Fibroblast of skin of left quadriceps (primary cell): Measurements from ENCODE around the gene COL18A1.

Source experiments
- DNase-seq, 2 experiments: peaks; one replicate each; pipeline ENCODE4 v3.0.0-alpha.2; 2013; ENCODE audit warnings: low read depth in 2 of 2

Gene COL18A1

DNA sequence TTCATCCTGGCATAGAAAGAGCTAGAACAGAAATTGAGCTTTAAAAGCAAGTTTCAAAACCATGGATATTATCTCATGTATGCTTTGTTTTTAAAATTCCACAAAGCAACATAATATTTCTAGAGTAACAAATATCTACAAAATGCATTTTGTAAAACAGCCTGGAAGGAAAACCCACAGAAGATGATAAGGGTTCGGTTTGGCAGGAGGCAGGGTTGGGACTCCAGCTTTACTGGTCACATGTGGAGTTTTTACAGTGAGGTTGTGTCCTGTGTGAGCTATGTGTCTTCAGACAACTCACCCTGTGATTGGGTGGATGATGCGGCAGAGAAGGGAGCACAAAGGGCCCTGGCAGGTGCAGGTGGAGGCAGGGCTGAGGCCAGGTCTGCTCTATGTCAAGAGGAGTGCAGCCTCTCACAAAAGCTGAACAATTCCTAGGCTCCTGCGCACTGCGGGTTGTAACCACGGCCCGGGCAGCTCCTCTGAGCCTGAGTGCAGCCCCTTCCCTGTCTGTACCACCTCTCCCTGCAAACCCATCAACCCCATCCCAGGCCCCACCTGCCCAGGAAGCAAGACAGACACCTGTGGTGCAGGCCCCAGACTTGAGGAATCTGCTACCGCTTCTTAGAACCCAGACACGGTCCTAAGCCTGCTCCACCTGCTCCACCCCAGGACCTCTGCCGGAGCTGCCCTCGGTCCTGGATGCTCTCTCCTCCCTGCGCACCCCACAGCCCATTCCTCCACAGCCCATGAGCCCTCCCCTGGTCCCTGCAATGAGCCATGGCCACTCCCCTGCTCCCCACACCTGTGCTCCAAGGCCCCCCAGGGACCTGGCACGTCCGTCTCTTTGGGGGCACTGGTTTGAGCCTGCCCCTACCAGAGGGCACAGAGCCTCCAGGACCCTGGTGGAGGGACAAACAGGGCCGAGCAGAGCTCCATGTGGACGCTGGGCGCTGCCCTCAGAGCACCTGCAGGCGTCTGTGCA lies 2.8 kb upstream of the COL18A1 start:
- DNase-seq: no peak

DNA sequence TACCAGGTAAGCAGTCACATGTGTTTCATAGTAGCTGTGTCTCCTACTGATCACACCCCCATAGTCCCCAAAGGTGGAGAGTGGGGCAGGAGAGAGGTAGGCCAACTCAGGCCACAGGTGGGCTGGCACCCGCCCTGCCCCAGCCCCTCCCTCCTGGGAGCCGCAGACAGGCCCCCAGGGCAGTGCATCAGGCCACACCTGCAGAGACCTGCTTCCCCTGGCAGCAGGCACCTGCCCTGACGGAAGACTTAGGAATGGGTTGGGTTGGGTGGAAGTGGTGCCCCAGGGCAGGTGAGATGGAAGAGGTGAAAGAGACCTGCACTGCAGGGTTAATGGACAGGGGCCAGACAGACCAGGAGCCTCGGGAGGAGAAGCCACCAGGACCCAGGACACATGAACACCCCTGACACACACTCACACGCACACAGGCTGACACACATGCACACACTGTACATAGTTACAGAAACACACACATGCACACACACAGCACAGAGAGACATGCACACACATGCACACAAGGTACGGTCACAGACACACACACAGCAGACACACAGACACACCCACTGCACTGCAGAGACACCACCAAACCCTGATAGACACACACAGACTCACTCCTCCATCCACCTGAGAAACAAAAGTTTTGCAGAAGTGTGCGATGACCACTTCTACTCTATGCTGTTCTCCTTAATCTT lies 1.7 kb upstream of the COL18A1 start:
- no peak for DNase-seq

- DNase-seq: no peak
Observed at GRCh38 chr21:45403825-45404729, 888 bp upstream of the COL18A1 start.

- no peak for DNase-seq
Observed at GRCh38 chr21:45405271-45405818, 380 bp downstream of the COL18A1 start.

- no peak for DNase-seq
Observed at GRCh38 chr21:45405819-45406762, 1.1 kb downstream of the COL18A1 start.

DNA sequence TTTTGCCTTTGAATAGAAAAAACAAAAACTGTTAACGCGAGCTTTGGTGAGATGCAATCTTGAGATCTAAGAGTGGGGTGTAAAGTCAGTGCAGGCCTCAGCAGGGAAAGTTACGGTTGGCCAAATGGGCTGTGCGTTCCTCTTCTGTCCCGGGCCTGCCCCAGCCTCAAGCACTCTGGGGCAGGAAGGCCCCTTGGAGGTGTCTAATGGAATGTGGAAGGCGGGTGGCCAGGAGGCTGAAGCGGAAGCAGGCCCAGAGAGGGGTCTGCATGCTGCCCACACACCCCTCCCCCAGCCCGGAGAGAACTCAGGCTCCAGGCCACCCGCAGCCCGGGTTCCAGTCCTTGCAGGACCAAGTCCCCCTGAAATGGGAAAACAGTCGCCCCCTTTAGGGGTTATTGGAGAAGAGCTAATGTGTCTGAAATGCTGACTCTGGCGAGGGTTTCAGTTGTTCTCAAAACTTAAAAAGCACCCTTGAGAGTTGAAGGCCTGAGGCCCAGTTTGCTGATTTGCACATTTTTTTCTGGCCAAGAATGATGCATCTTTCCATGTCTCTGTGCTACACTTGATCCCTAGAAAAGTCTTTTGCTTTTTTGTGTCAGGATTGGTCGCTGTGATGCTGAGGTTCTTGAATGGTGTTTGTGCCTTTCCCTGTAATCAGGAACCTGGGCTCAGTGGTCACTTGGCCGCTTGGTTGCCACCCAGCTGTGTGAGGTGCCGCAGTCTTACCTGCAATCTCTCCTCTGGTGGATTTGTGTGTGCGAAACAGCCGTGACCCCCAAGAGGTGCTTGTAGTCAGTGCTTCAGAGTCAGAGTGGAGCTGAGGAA lies 2.0 kb downstream of the COL18A1 start:
- no peak for DNase-seq

DNA sequence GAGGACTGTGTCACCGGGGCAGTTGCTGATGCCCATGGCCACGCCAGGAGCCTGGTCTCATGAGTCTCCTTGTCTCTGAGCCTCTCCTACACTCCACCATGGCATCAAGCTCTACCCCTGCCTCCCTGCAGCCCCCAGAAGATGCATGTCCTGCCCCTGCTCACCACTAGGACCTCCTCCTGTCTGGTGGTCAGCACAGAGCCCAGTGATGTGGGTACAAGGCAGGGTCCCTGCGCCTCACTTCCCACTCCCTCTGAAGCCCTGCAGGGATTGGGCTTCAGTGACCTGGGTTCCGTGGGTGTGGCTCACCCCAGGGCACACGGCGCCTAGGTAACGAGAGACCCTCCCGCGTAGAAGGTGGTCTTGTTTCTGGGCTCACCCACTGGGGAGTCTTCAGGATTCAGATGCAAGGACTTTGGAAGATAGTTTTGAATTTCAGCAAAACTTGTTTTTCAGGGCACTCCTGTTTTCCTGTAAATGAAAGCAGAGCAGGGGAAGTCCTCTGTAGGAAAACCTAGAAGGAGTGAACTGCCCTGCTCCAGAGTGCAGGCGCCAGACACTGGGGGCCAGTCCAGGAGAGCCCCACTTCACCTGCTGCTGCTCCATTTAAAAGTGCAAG lies 2.8 kb downstream of the COL18A1 start:
- no peak for DNase-seq

- no peak for DNase-seq
Observed at GRCh38 chr21:45408271-45408791, 3.4 kb downstream of the COL18A1 start.

GRCh38 chr21:45408801-45409261 lies 3.9 kb downstream of the COL18A1 start:
- DNase-seq: no peak

DNA sequence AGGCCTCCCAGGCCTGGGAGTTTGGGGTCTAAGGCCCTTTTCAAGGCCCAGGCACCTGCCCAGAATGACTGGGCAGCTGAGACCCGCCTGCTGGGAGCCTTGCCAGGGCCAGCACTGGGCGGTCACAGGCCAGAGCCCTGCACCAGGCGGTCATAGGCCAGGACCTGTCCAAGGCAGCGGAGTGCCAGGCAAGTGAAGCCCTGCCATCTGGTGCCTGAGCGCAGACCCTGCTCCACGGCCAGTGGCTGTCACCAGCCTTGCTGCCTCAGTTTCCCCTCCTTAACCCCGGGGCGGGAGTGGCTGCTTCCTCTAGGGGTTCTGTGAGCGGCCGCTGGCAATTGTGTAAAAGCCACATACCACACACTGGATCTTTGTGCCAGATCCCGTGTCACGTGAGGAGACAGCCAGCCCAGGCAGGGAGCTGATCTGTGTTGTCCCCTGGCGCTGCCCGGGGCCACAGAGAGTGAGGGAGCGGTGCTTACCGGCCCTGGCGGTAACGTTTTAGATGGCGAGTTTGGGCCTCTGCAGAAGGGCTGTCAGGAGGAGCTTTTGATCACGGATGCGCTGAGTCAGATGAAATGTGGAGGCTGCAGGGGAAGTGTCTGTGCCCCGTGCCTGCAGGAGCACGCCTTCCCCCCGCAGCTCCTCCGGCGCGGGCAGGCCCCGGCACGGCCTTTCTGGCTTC lies 4.6 kb downstream of the COL18A1 start:
- DNase-seq: no peak

GRCh38 chr21:45410151-45410864 lies 5.3 kb downstream of the COL18A1 start:
- DNase-seq: no peak

DNA sequence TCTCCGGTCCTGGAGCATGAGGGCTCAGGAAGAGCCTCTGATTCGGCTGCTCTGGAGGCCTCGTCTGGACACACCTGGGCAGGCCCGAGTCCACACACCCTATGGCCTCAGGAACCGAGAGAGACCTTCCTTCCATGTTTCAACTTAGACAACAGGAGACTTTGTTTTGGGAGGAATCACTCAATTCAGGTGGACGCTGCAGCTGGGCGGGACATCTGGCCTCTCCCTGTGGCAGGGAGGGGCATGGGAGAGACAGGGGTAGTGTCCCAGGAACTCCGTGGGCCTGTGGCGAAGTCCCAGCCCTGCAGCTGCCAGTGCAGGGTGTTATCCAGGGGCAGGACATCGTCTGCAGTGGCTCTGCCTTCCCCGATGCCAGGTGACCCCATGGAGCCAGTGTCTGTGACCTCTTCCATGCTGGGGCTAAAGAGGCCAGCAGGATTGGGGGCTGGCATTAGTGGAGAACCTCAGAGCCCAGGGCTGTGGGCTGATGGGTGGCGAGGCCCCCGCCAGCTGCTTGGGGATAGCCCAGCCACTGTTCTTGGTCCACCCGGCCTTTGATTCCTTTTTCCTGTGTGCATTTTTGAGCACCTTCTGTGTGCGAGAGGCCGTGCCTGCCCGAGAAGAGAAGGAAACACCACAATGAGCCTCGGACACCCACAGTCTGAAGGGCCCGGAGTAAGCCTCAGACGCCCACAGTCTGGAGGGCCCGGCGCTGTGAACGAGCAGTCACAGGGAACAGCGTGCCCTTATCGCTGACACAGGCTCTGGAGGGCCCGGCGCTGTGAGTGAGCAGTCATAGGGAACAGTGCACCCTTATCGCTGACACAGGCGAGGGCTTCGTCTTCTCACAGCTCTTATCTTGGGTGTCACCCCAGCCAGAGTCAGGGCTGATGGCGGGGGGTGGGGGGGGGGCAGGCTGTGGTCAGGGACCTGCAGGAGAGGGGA lies 6.2 kb downstream of the COL18A1 start:
- no peak for DNase-seq

DNA sequence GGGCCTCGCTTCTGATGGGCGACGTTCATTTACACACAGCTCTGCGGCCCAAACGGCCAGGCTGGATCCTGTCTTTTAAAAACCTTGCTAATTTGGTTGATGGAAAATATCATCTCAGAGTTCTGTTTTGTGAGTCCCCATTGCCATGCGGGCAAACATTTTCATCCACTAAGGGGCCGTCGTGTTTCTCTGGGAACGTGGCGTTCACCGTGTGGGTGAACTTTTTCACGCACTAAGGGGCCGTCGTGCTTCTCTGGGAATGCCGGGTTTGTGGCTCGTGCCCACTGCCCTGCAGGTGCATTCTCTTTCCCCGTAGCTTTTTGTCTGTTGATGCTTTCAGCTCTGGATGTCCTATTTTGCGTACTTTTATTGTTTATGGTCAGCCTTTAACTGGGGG lies 6.8 kb downstream of the COL18A1 start:
- no peak for DNase-seq

- no peak for DNase-seq
Observed at GRCh38 chr21:45412491-45412890, 7.5 kb downstream of the COL18A1 start.

DNA sequence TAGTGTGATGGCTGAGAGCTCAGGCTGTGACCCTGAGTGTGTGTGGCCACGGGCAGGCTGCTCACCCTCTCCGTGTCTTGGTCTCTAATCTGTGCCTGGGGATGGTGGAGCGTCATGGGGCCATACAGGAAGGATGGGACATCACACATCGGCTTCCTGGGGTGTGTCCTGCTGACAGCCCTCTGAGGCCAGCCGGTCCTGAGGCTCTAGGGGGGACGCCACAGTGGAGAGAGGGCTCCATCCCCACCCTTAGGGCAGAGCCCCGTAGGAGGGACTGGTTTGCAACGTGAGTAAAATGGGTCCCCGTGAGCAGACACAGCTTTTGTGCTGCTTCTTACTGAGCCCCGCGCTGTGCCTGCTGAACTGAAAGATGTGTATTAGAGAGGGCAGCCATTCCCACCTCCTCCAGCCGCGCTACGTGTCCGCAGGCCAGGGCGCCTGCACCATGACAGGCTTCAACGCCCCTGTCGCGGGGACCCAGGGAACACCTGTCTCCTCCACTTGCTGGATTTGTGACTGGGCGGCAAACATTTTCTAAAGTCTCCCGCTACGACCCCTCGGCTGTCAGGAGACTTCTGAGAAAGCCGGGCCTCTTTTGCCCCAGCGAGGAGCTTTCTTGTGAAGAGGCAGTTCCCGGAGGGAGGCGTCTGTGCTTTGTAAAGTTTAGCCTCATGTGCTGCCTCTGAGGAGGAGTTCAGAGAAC lies 8.1 kb downstream of the COL18A1 start:
- no peak for DNase-seq

GRCh38 chr21:45413922-45414321 lies 9.0 kb downstream of the COL18A1 start:
- no peak for DNase-seq
